GM21423 (cell line): Measurements from ENCODE around the gene CC2D1A.
A peak's percentile ranks its signal among the peaks of the same experiment; 100 is the strongest.
"Not testable (repeated sequence)": the region's sequence is repeated elsewhere in the genome, so short reads cannot be mapped to it uniquely, and the experiment has no call there.

Experiments
- ATAC-seq: cut with Tn5 transposase; IDR thresholded peaks from one replicate; pipeline ENCODE4 v1.9.1; 2021; ENCODE audit warnings: mild to moderate bottlenecking, moderate library complexity; ENCODE audit not compliant: unreplicated experiment

CC2D1A gene

GRCh38 chr19:13902993-13903555 lies 2.9 kb upstream of the CC2D1A start:
- ATAC-seq: no peak

GRCh38 chr19:13906521-13906904 lies 512 bp downstream of the CC2D1A start:
- peak; percentile 29 for ATAC-seq

GRCh38 chr19:13906910-13907309 lies 909 bp downstream of the CC2D1A start:
- ATAC-seq: no peak

- ATAC-seq: no peak
Measured at GRCh38 chr19:13908674-13909073, 2.7 kb downstream of the CC2D1A start.

GRCh38 chr19:13909430-13909829 lies 3.4 kb downstream of the CC2D1A start:
- ATAC-seq: no peak

GRCh38 chr19:13913352-13913751 lies 7.4 kb downstream of the CC2D1A start:
- no peak for ATAC-seq

GRCh38 chr19:13914777-13915176 lies 8.8 kb downstream of the CC2D1A start:
- ATAC-seq: no peak

GRCh38 chr19:13917888-13918406 lies 11.9 kb downstream of the CC2D1A start:
- no peak for ATAC-seq

GRCh38 chr19:13918726-13919411 lies 12.9 kb downstream of the CC2D1A start:
- ATAC-seq: no peak

- no peak for ATAC-seq
Measured at GRCh38 chr19:13920524-13920923, 14.5 kb downstream of the CC2D1A start.

GRCh38 chr19:13920940-13921747 lies 15.1 kb downstream of the CC2D1A start:
- ATAC-seq: no peak

GRCh38 chr19:13922118-13922517 lies 16.1 kb downstream of the CC2D1A start:
- not testable (repeated sequence) for ATAC-seq

- ATAC-seq: no peak
Measured at GRCh38 chr19:13923194-13923987, 17.4 kb downstream of the CC2D1A start.

GRCh38 chr19:13926010-13926409 lies 20.0 kb downstream of the CC2D1A start:
- no peak for ATAC-seq

GRCh38 chr19:13926715-13927114 lies 20.7 kb downstream of the CC2D1A start:
- no peak for ATAC-seq

GRCh38 chr19:13929340-13929739 lies 23.3 kb downstream of the CC2D1A start:
- ATAC-seq: no peak

GRCh38 chr19:13929956-13930355 lies 24.0 kb downstream of the CC2D1A start:
- ATAC-seq: no peak

GRCh38 chr19:13930402-13930801 lies 24.4 kb downstream of the CC2D1A start:
- no peak for ATAC-seq

- ATAC-seq: no peak
Measured at GRCh38 chr19:13931391-13932148, 25.6 kb downstream of the CC2D1A start.

- ATAC-seq: no peak
Measured at GRCh38 chr19:13932149-13932637, 26.2 kb downstream of the CC2D1A start.
